OCI-LY7 (cell line): ENCODE measurements around the gene TMEM200B. TPM values are rescaled to one million over a fixed set of nuclear protein-coding genes. Genes with fewer than 3 reads are reported as not detected.

Experiments used
- BruUV-seq: library from RNA; stranded (reverse); fragments of 400-500 nt; replicated peaks from 2 replicates; lab custom pipeline; 2021; lab: Mats Ljungman, UMichigan
- CTCF ChIA-PET: fragments of 300-600 bp; sonication (Branson Sonifier 250); formaldehyde crosslinking; loops from one replicate; lab custom pipeline; 2022; ENCODE audit warnings: antibody characterized with exemption; ENCODE audit not compliant: unreplicated experiment; lab: Charles Lee
- POLR2A ChIA-PET: fragments of 300-600 bp; sonication (Branson Sonifier 250); formaldehyde crosslinking; loops from one replicate; lab custom pipeline; 2022; ENCODE audit warnings: antibody characterized with exemption; lab: Charles Lee
- DNase-seq: peaks from one replicate; pipeline ENCODE4 v3.0.0-alpha.2; 2015; ENCODE audit warnings: low spot score
- H2AFZ ChIP-seq: fragments of 200-600 bp; sonication (generic), shearing (Covaris generic); 2 replicates; pipeline ENCODE4 v1.6.1; 2014; ENCODE audit warnings: mild to moderate bottlenecking, antibody characterized with exemption, low read length, moderate library complexity
- H3K27ac ChIP-seq: fragments of 200-600 bp; sonication (generic); 2 replicates; pipeline ENCODE4 v1.5.1; 2014; ENCODE audit warnings: mixed run types, low read depth, mild to moderate bottlenecking, moderate library complexity, low read length, inconsistent platforms; ENCODE audit not compliant: poor library complexity, severe bottlenecking
- H3K36me3 ChIP-seq: fragments of 200-600 bp; sonication (generic); 2 replicates; pipeline ENCODE4 v1.6.1; 2014; ENCODE audit warnings: mild to moderate bottlenecking, antibody characterized with exemption, low read length, moderate library complexity, mixed read lengths; ENCODE audit not compliant: insufficient read depth
- H3K4me1 ChIP-seq: fragments of 200-600 bp; sonication (generic); 2 replicates; pipeline ENCODE4 v1.5.1; 2014; ENCODE audit warnings: mild to moderate bottlenecking, low read length; ENCODE audit not compliant: insufficient read depth, poor library complexity, severe bottlenecking
- H3K4me2 ChIP-seq: fragments of 200-600 bp; sonication (generic); 2 replicates; pipeline ENCODE4 v1.6.1; 2014; ENCODE audit warnings: mild to moderate bottlenecking, low read length
- H3K4me3 ChIP-seq: fragments of 200-600 bp; sonication (generic); 2 replicates; pipeline ENCODE4 v1.5.1; 2014; ENCODE audit warnings: mild to moderate bottlenecking, low read depth, low read length; ENCODE audit not compliant: poor library complexity, severe bottlenecking
- H3K79me2 ChIP-seq: fragments of 200-600 bp; sonication (generic); 2 replicates; pipeline ENCODE4 v1.6.1; 2016; ENCODE audit warnings: low read depth, mild to moderate bottlenecking, low read length, moderate library complexity, mixed read lengths; ENCODE audit not compliant: insufficient read depth
- H3K9me2 ChIP-seq: fragments of 200-600 bp; sonication (generic); 2 replicates; pipeline ENCODE4 v1.6.1; 2016; ENCODE audit warnings: mild to moderate bottlenecking, low read length, mixed read lengths; ENCODE audit not compliant: insufficient read depth
- H3K9me3 ChIP-seq: fragments of 200-600 bp; sonication (generic); 2 replicates; pipeline ENCODE4 v1.6.1; 2014; ENCODE audit warnings: mild to moderate bottlenecking, mixed run types, low read length, mixed read lengths
- H4K20me1 ChIP-seq: fragments of 200-600 bp; sonication (generic); 2 replicates; pipeline ENCODE4 v1.6.1; 2014; ENCODE audit warnings: mild to moderate bottlenecking, antibody characterized with exemption, low read length, moderate library complexity, mixed read lengths; ENCODE audit not compliant: insufficient read depth
- EZH2phosphoT487 ChIP-seq: fragments of 200-600 bp; sonication (generic); IDR thresholded peaks from 2 replicates; pipeline ENCODE4 v1.6.1; 2018; ENCODE audit warnings: low read depth, borderline replicate concordance, mild to moderate bottlenecking, mixed run types, antibody characterized with exemption, low read length, moderate library complexity, mixed read lengths
- intact Hi-C: fragments of 100-400 bp; cut with micrococcal nuclease; formaldehyde crosslinking; loops from one replicate; pipeline ENCODE4 v1.10.0; 2022; ENCODE audit not compliant: unreplicated experiment
- total RNA-seq, 2 experiments: library from RNA; depleted of rRNA in 1 of 2; stranded (reverse); fragments of >200 nt in 1 of 2; shearing (Covaris generic) in 1 of 2; gene quantifications; 2 replicates each; pipeline ENCODE4 v1.2.3, GENCODE V29; 2014 to 2022
- TF ChIP-seq, protein P1 (sequence below): fragments of 200-600 bp; sonication (generic); conservative IDR thresholded peaks from 2 replicates; pipeline ENCODE4 v1.5.1; 2014; ENCODE audit warnings: mild to moderate bottlenecking, antibody characterized with exemption, low read length, moderate library complexity, mixed read lengths

Gene TMEM200B
- total RNA-seq, 2 experiments from 2014 or later: not detected

DNA sequence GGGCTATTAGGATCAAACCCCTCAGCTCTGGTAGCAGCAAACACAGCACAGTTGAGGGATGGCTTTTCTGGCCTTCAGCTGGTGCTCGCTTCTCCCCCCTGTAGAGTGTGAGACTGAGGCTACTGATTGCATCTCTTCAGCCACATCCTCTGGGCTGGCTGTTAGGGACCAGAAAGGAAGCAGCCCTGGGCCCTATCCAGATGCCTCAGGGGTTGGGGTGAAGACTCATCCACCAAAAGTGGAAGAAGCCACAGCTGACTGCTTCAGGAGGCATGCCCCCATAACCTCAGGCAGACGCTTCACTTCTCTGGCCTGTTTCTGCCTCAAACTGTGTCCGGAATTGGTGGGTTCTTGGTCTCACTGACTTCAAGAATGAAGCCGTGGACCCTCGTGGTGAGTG lies 6.2 kb upstream of the TMEM200B start:
- no peak for DNase-seq
- H2AFZ ChIP-seq: no peak overlapping the region
- no TSS peak for BruUV-seq
- ChIA-PET CTCF (no interaction called here), POLR2A (interaction anchor here (0.6 kb wide), 1 partner anchor 141 kb away, joined by 3 read pairs; no protein-coding TSS in a partner anchor)
- no peaks in the 10 kb centered on the region for H3K9me3 ChIP-seq
- intact Hi-C loops: no loop called here
- no peaks in the 10 kb centered on the region for H3K36me3 ChIP-seq
- H3K4me3 ChIP-seq: no peak overlapping the region
- H3K4me1 ChIP-seq: no peaks in the 10 kb centered on the region
- H4K20me1 ChIP-seq: no peaks in the 10 kb centered on the region
- H3K79me2 ChIP-seq: no peaks in the 10 kb centered on the region
- TF ChIP-seq, protein P1, sequence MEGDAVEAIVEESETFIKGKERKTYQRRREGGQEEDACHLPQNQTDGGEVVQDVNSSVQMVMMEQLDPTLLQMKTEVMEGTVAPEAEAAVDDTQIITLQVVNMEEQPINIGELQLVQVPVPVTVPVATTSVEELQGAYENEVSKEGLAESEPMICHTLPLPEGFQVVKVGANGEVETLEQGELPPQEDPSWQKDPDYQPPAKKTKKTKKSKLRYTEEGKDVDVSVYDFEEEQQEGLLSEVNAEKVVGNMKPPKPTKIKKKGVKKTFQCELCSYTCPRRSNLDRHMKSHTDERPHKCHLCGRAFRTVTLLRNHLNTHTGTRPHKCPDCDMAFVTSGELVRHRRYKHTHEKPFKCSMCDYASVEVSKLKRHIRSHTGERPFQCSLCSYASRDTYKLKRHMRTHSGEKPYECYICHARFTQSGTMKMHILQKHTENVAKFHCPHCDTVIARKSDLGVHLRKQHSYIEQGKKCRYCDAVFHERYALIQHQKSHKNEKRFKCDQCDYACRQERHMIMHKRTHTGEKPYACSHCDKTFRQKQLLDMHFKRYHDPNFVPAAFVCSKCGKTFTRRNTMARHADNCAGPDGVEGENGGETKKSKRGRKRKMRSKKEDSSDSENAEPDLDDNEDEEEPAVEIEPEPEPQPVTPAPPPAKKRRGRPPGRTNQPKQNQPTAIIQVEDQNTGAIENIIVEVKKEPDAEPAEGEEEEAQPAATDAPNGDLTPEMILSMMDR: no peak
- no peak for TF ChIP-seq EZH2phosphoT487
- H3K27ac ChIP-seq: no peak overlapping the region
- H3K9me2 ChIP-seq: no peaks in the 10 kb centered on the region
- no peak overlapping the region for H3K4me2 ChIP-seq

DNA sequence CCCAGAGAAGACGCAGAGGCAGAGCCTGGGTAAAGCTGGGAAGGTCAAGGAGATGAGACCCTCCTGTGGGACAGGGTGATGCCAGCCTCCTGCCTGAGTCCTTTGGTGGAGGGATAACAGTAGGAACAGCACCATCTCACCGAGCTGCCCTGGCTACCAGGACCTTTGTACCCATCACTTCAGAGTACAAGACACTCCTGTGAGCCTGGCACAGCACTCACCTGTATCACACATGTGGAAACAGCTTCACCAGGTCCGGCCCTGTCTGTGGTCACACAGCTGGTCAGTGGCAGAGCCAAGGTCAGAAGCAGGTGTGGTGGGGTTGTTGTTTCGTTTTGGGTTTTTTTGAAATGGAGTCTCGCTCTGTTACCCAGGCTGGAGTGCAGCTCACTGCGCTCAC lies 5.0 kb upstream of the TMEM200B start:
- Histone ChIP-seq H4K20me1 (no peaks in the 10 kb centered on the region), H3K36me3 (no peaks in the 10 kb centered on the region), H3K79me2 (no peaks in the 10 kb centered on the region), H3K4me1 (no peaks in the 10 kb centered on the region), H3K4me2 (no peak overlapping the region), H3K9me3 (no peaks in the 10 kb centered on the region), H3K9me2 (no peaks in the 10 kb centered on the region), H3K4me3 (no peak overlapping the region), H2AFZ (no peak overlapping the region), H3K27ac (no peak overlapping the region)
- no TSS peak for BruUV-seq
- POLR2A ChIA-PET: interaction anchor here (0.6 kb wide), 1 partner anchor 401 kb away, joined by 3 read pairs; no protein-coding TSS in a partner anchor
- no peak for DNase-seq
- CTCF ChIA-PET: no interaction called here
- no peak for TF ChIP-seq EZH2phosphoT487
- TF ChIP-seq, protein P1: no peak
- intact Hi-C loops: no loop called here

DNA sequence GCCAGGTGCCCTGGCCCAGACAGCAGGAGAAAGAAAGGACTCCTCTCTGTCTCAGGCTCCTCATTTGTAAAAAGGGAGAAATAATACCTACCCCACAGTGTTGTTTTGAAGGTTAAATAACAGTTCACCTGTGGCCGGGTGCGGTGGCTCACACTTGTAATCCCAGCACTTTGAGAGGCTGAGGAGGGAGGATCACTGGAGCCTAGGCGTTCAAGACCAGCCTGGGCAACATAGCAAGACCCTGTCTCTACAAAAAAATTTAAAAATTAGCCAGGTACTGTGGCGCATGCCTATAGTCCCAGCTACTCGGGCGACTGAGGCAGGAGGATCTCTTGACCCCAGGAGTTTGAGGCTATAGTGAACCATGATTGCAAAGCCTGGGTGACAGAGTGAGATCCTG lies 2.5 kb upstream of the TMEM200B start:
- H3K4me3 ChIP-seq: no peak overlapping the region
- H3K27ac ChIP-seq: no peak overlapping the region
- no peak overlapping the region for H3K4me2 ChIP-seq
- TF ChIP-seq, protein P1: no peak
- no peak for TF ChIP-seq EZH2phosphoT487
- H3K79me2 ChIP-seq: no peaks in the 10 kb centered on the region
- no peaks in the 10 kb centered on the region for H3K9me2 ChIP-seq
- CTCF ChIA-PET: no interaction called here
- no peaks in the 10 kb centered on the region for H3K4me1 ChIP-seq
- no peak overlapping the region for H2AFZ ChIP-seq
- H3K9me3 ChIP-seq: no peaks in the 10 kb centered on the region
- POLR2A ChIA-PET: interaction anchor here (0.6 kb wide), 1 partner anchor 387 kb away, joined by 5 read pairs; no protein-coding TSS in a partner anchor
- no peak for DNase-seq
- H3K36me3 ChIP-seq: no peaks in the 10 kb centered on the region
- BruUV-seq: no TSS peak
- no peaks in the 10 kb centered on the region for H4K20me1 ChIP-seq
- intact Hi-C loops: no loop called here
